HG03103 (cell line): ENCODE measurements around the gene AKT1.
"Not testable (repeated sequence)": the region's sequence is repeated elsewhere in the genome, so short reads cannot be mapped to it uniquely, and the experiment has no call there.

ENCODE experiments used
- ATAC-seq: cut with Tn5 transposase; IDR thresholded peaks from one replicate; pipeline ENCODE4 v1.9.1; 2021; ENCODE audit warnings: low read depth; ENCODE audit not compliant: unreplicated experiment

AKT1 gene

GRCh38 chr14:104794993-104795780 lies at the start of gene AKT1:
Gene AKT1 (minus strand): TSS chr14:104795748. CDS start chr14:104792643, 3,105 bp downstream.
- ATAC-seq = no peak

- no peak for ATAC-seq
Observed at GRCh38 chr14:104845033-104845666, 49.6 kb upstream of the AKT1 start.

GRCh38 chr14:104844306-104845032 lies 48.9 kb upstream of the AKT1 start:
- no peak for ATAC-seq

GRCh38 chr14:104843442-104844305 lies 48.1 kb upstream of the AKT1 start:
- no peak for ATAC-seq

GRCh38 chr14:104843006-104843405 lies 47.5 kb upstream of the AKT1 start:
- no peak for ATAC-seq

GRCh38 chr14:104841730-104842129 lies 46.2 kb upstream of the AKT1 start:
- ATAC-seq = no peak

- not testable (repeated sequence) for ATAC-seq
Observed at GRCh38 chr14:104836171-104836935, 40.8 kb upstream of the AKT1 start.

- ATAC-seq = no peak
Observed at GRCh38 chr14:104830781-104831180, 35.2 kb upstream of the AKT1 start.

- no peak for ATAC-seq
Observed at GRCh38 chr14:104827177-104828055, 31.9 kb upstream of the AKT1 start.

GRCh38 chr14:104826861-104827176 lies 31.3 kb upstream of the AKT1 start:
- no peak for ATAC-seq

GRCh38 chr14:104826189-104826860 lies 30.8 kb upstream of the AKT1 start:
- peak; percentile 74 for ATAC-seq

GRCh38 chr14:104824353-104824997 lies 28.9 kb upstream of the AKT1 start:
- ATAC-seq = no peak

GRCh38 chr14:104822821-104823615 lies 27.5 kb upstream of the AKT1 start:
- ATAC-seq = no peak

GRCh38 chr14:104821971-104822608 lies 26.5 kb upstream of the AKT1 start:
- no peak for ATAC-seq

GRCh38 chr14:104821229-104821945 lies 25.8 kb upstream of the AKT1 start:
- no peak for ATAC-seq

- no peak for ATAC-seq
Observed at GRCh38 chr14:104820669-104821228, 25.2 kb upstream of the AKT1 start.
